Stimulated activated CD8-positive, alpha-beta memory T cell treated with anti-CD3 and anti-CD28 coated beads, Interleukin-2, amount 100 ng/mL, for 1 hour (primary cell): ENCODE measurements around the gene PTPRG.
"Not testable (repeated sequence)": the region's sequence is repeated elsewhere in the genome, so short reads cannot be mapped to it uniquely, and the experiment has no call there.

Experiments
- DNase-seq, 2 donors: peaks; one replicate each; pipeline ENCODE4 v3.0.0-alpha.2; 2020; ENCODE audit warnings: low read depth in 2 of 2

PTPRG gene

GRCh38 chr3:61796088-61796680 is 234.8 kb downstream of the PTPRG start:
- no peak for DNase-seq

GRCh38 chr3:61796911-61797310 is 235.5 kb downstream of the PTPRG start:
- DNase-seq = no peak

GRCh38 chr3:61802772-61803171 is 241.4 kb downstream of the PTPRG start:
- no peak for DNase-seq

GRCh38 chr3:61803983-61804382 is 242.6 kb downstream of the PTPRG start:
- DNase-seq = no peak

- no peak for DNase-seq
These were observed 243.4 kb downstream of the PTPRG start for GRCh38 chr3:61804782-61805181.

GRCh38 chr3:61805510-61806080 is 244.2 kb downstream of the PTPRG start:
- no peak for DNase-seq

GRCh38 chr3:61806810-61807209 is 245.4 kb downstream of the PTPRG start:
- no peak for DNase-seq

GRCh38 chr3:61807865-61808276 is 246.5 kb downstream of the PTPRG start:
- no peak for DNase-seq

- no peak for DNase-seq
These were observed 247.2 kb downstream of the PTPRG start for GRCh38 chr3:61808526-61808925.

- DNase-seq = no peak
These were observed 247.6 kb downstream of the PTPRG start for GRCh38 chr3:61808999-61809398.

GRCh38 chr3:61809879-61810278 is 248.5 kb downstream of the PTPRG start:
- no peak for DNase-seq

GRCh38 chr3:61810953-61811497 is 249.7 kb downstream of the PTPRG start:
- no peak for DNase-seq

- DNase-seq = no peak
These were observed 250.3 kb downstream of the PTPRG start for GRCh38 chr3:61811652-61812051.

GRCh38 chr3:61812085-61812484 is 250.7 kb downstream of the PTPRG start:
- no peak for DNase-seq

- DNase-seq = no peak
These were observed 251.1 kb downstream of the PTPRG start for GRCh38 chr3:61812517-61812916.

- no peak for DNase-seq
These were observed 252.3 kb downstream of the PTPRG start for GRCh38 chr3:61813636-61814035.

- no peak for DNase-seq
These were observed 253.3 kb downstream of the PTPRG start for GRCh38 chr3:61814674-61815073.

GRCh38 chr3:61816304-61816703 is 254.9 kb downstream of the PTPRG start:
- not testable (repeated sequence) for DNase-seq

- DNase-seq = no peak
These were observed 258.5 kb downstream of the PTPRG start for GRCh38 chr3:61819861-61820260.

- no peak for DNase-seq
These were observed 259.1 kb downstream of the PTPRG start for GRCh38 chr3:61820306-61820992.

- DNase-seq = no peak
These were observed 260.5 kb downstream of the PTPRG start for GRCh38 chr3:61821823-61822251.

GRCh38 chr3:61822588-61822987 is 261.2 kb downstream of the PTPRG start:
- DNase-seq = no peak

- DNase-seq = no peak
These were observed 263.3 kb downstream of the PTPRG start for GRCh38 chr3:61824553-61825135.
